ENCODE measurements around the gene TTLL6.
"Not testable (repeated sequence)": the region's sequence is repeated elsewhere in the genome, so short reads cannot be mapped to it uniquely, and the experiment has no call there.

The TTLL6 gene

DNA sequence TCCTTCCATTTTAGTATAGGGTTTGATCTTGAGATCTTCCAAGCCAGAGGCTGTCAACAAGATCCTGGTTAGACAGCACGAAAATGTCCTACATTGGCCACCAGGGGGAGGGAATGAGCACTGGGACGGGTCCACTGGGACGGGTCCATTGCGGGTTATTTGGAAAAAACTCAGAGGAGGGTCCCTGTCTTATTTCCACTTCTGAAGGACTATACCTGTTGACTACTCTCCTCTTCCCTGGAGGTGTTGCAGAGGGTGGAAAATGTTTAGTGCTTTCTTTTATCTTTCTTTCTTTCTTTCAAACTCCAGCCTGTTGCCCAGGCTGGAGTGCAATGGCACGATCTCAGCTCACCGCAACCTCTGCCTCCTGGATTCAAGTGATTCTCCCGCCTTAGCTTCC is 2.5 kb downstream of the TTLL6 start:
- peak; percentile 79 for DNase-seq

- DNase-seq = peak; percentile 68
Observed at GRCh38 chr17:48812001-48812400, 5.0 kb downstream of the TTLL6 start.

- no peak for DNase-seq
Observed at GRCh38 chr17:48809182-48809581, 7.8 kb downstream of the TTLL6 start.

- peak; percentile 91 for DNase-seq
Observed at GRCh38 chr17:48804936-48805411, 12.1 kb downstream of the TTLL6 start.

- DNase-seq = no peak
Observed at GRCh38 chr17:48800626-48801217, 16.3 kb downstream of the TTLL6 start.

- no peak for DNase-seq
Observed at GRCh38 chr17:48799069-48799723, 17.8 kb downstream of the TTLL6 start.

DNA sequence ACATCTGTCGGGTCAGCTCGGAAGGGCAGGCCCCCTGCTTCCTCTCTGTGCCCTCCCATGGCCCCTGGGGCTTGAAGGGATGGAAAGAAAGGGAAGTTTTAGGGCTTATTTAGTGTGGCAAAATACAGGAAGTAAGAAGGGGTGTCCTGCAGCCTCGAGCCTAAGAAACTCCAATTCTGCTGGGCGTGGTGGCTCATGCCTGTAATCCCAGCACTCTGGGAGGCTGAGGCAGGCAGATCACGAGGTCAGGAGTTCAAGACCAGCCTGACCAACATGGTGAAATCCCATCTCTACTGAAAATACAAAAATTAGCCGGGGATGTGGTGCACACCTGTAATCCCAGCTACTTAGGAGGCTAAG is 20.9 kb downstream of the TTLL6 start:
- DNase-seq = not testable (repeated sequence)

- no peak for DNase-seq
Observed at GRCh38 chr17:48795444-48796162, 21.4 kb downstream of the TTLL6 start.

- no peak for DNase-seq
Observed at GRCh38 chr17:48792033-48792798, 24.8 kb downstream of the TTLL6 start.

DNA sequence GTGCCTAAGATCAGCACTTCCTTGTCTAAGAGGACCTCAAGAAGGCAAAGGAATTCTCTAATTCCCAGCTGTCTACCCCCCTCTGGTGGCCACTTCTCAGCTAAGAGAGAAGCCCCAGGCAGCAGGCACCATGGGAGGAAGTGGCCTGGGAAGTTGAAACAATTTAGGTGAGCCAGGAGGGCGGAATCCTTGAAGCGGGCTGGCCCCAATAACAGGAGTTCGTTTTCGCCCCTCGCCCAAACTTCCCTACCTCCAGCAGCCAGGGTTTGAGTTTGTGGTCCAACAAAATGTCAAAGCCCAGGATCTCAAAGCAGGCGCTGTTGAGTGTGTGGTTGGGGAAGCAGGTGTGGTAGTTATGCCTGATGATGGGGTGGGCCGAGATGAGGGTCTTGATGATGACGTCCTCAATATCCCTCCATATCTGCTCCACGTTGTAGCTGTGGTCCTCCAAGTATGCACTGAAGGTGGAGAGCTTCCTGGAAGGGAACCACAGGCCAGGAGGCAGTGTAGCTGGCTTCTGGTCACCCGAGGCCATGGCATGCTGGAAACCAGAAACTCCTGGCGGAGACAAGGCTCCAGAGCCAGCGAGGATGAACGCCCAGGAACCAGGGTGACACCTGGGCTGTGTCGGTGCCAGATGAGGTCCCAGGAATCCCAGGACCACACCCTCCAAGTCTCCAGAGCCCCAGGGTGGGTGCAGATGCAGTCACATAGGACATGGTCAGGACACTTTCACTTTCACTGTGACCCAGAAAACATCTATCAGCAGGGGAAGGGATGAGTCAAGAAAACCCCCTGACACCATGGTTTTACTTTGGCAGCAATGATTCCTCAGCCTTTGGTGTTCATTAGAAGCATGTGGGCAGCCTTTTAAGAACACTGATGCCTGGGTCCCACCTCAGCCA is 25.6 kb downstream of the TTLL6 start:
- peak; percentile 90 for DNase-seq

- DNase-seq = no peak
Observed at GRCh38 chr17:48790607-48791127, 26.4 kb downstream of the TTLL6 start.

- DNase-seq = no peak
Observed at GRCh38 chr17:48787828-48788227, 29.2 kb downstream of the TTLL6 start.

DNA sequence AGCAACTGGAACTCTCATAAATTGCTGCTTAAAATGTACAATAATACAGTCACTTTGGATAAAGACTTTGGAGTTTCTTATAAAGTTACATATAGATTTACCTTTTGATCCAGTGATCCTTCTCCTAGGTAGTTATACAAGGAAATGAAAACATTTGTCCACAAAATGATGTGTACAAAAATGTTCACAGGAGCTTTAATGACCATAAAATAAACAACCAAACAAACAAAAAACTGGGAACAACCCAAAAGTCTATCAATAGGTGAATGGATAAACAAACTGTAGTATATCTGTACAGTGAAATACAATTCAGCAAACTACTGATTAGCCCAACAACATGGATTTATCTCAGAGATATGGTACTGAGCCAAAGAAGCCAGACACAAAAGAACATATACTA is 37.6 kb downstream of the TTLL6 start:
- no peak for DNase-seq

DNA sequence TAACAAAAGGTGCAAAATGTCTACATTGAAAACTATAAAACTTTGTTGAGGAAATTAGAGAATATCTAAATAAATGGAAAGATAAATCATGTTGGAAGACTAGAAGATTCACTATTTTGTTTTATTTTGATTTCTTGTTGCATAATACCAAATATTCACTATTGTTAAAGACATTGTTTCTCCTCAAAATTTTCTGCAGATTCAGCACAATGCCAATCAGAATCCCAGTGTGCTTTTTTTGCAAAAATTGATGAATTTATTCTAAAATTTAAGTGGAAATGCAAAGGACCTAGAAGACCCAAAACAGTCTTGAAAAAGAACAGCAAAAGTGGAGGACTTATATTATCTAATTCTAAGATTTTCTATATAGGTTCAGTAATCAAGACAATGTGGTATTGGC is 40.4 kb downstream of the TTLL6 start:
- DNase-seq = no peak

GRCh38 chr17:48773245-48773644 is 43.8 kb downstream of the TTLL6 start:
- no peak for DNase-seq

DNA sequence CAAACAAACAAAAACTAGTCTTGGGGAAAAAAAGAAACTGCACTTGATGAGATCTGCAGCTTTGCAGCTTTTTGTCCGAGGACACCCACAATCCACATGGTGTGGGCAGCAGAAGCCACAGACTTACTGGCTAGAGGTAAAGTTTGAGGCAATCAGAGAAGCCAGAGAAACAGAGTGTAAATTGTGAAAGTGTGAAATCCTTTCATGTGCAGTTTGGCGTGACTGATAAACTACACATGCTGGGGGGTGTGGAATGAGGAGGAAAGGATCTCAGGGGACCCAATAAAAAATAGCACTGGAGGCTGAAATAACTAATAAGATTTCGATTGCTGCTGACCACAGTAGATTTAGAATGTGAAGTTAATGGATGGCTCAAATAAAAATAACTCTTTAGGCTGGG is 46.1 kb downstream of the TTLL6 start:
- DNase-seq = no peak

- no peak for DNase-seq
Observed at GRCh38 chr17:48769009-48769675, 47.9 kb downstream of the TTLL6 start.

DNA sequence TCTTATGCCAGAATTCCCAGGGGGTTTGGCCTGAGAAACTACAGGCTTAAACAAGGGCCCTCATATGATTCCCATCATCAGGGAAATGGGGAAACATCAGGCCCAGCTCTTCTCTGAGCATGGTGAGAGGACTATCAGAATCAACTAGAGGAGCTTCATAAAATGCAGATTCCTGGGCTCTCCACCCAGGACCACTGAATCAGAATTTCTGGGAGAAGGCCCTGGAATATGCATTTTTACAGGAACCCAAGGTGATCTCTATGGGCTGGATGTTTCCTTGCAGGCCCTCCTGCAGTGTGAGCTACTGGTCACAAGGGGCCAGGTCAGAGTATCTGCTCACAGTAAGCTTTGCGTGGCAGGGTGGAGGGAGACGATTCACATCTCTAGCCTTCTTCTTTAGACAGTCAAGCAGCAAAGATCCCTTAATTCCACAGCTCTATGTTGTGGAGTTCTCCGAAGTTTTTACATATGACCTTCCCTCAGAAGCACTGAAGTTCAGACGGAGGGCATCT is 49.7 kb downstream of the TTLL6 start:
- DNase-seq = no peak

- no peak for DNase-seq
Observed at GRCh38 chr17:48761114-48761513, 55.9 kb downstream of the TTLL6 start.

- DNase-seq = no peak
Observed at GRCh38 chr17:48760411-48760810, 56.6 kb downstream of the TTLL6 start.

DNA sequence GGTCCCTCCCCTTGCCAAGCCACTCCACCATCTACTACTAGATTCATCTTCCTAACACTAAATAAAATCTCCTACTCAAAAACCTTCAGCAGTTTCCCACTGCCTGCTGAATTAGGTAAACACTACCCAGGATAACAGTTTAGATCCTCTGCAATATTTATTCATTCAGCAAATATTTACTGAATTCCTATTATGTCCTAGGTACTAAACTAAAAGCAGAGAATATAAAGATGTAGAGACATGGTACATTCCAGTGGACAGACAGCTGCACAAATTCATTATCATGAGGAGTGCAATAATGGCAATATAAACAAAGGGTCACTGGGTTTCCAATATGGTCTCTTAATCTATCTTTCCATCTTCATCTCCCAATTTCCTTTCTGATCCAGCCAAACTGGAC is 57.7 kb downstream of the TTLL6 start:
- DNase-seq = no peak

Data from NCI-H82 (cell line).